HEK293 (cell line): Measurements from ENCODE around the gene COX5A.
A peak's percentile ranks its signal among the peaks of the same experiment; 100 is the strongest.
"Not testable (repeated sequence)": the region's sequence is repeated elsewhere in the genome, so short reads cannot be mapped to it uniquely, and the experiment has no call there.

Experiments used
- CTCF ChIP-seq: fragments of 450-650 bp; formaldehyde crosslinking; IDR thresholded peaks from 2 replicates; pipeline ENCODE4 v1.5.1; 2016; ENCODE audit warnings: missing biosample characterization, missing genetic modification characterization
- YY1 ChIP-seq: fragments of 450-650 bp; formaldehyde crosslinking; IDR thresholded peaks from 2 replicates; pipeline ENCODE4 v1.5.1; 2018; ENCODE audit warnings: missing biosample characterization, missing genetic modification characterization
- ZBTB26 ChIP-seq: fragments of 450-650 bp; formaldehyde crosslinking; optimal IDR thresholded peaks from 2 replicates; pipeline ENCODE3; 2016; ENCODE audit warnings: missing biosample characterization, mild to moderate bottlenecking, missing genetic modification characterization
- ZBTB44 ChIP-seq: fragments of 450-650 bp; IDR thresholded peaks from 2 replicates; pipeline ENCODE4 v1.5.1; 2018; ENCODE audit warnings: missing biosample characterization, mild to moderate bottlenecking, missing genetic modification characterization
- ZNF18 ChIP-seq: fragments of 450-650 bp; formaldehyde crosslinking; IDR thresholded peaks from 2 replicates; pipeline ENCODE4 v1.5.1; 2016; ENCODE audit warnings: missing biosample characterization, missing genetic modification characterization
- ZNF274 ChIP-seq, 2 experiments: fragments of 200-500 bp in 1 of 2; fragments of 450-650 bp in 1 of 2; sonication (Bioruptor generic) in 1 of 2; formaldehyde crosslinking in 1 of 2; IDR thresholded peaks; 2 replicates each; pipeline versions ENCODE4 v1.5.1 to v1.6.1; 2014 to 2016; ENCODE audit warnings: borderline replicate concordance in 1 of 2, inconsistent platforms in 1 of 2, low read length in 1 of 2, missing biosample characterization in 1 of 2, missing genetic modification characterization in 1 of 2
- ZNF335 ChIP-seq: fragments of 450-650 bp; formaldehyde crosslinking; conservative IDR thresholded peaks from 2 replicates; pipeline ENCODE4 v1.5.1; 2016; ENCODE audit warnings: missing biosample characterization, missing genetic modification characterization
- ZNF48 ChIP-seq: fragments of 450-650 bp; formaldehyde crosslinking; IDR thresholded peaks from 2 replicates; pipeline ENCODE4 v1.5.1; 2016; ENCODE audit warnings: missing biosample characterization, missing genetic modification characterization
- ZNF549 ChIP-seq: fragments of 450-650 bp; IDR thresholded peaks from 2 replicates; pipeline ENCODE4 v1.5.1; 2018; ENCODE audit warnings: missing biosample characterization, missing genetic modification characterization, mild to moderate bottlenecking, inconsistent platforms, moderate library complexity

- TF ChIP-seq CTCF (peak; percentile 71), ZNF18 (tag by site-specific recombination) (peak; percentile 40; the same call in 1 of the 2 replicates)
- TF ChIP-seq ZBTB26 (tag by site-specific recombination); ZNF549; ZBTB44 (tag by site-specific recombination); YY1 (tag by site-specific recombination); ZNF48 (tag by site-specific recombination); ZNF274 (IDR thresholded peaks at IDR 0.05; ENCODE audit: low read length); ZNF274 (tag by site-specific recombination; IDR thresholded peaks at IDR 0.05; ENCODE audit: borderline replicate concordance); ZNF335 (tag by site-specific recombination): not testable (repeated sequence)
These were observed 2.7 kb downstream of the COX5A start for GRCh38 chr15:74935193-74935592.
